Keratinocyte (primary cell): ENCODE measurements around the gene ELAVL1. TPM values are rescaled to one million over a fixed set of nuclear protein-coding genes. Genes with fewer than 3 reads are reported as not detected.
"Not testable (repeated sequence)": the region's sequence is repeated elsewhere in the genome, so short reads cannot be mapped to it uniquely, and the experiment has no call there.

ENCODE experiments used
- DNase-seq: peaks from one replicate; pipeline ENCODE4 v3.0.0-alpha.2; 2011; ENCODE audit warnings: low read depth, missing footprints, low spot score
- FAIRE-seq: peaks from 2 replicates; lab custom pipeline; 2011; peaks lifted over from hg19 to GRCh38; lab: Jason Lieb, UNC
- H2AFZ ChIP-seq: 2 replicates; pipeline ENCODE4 v1.6.0; 2012; ENCODE audit warnings: low read length, control low read depth, inconsistent platforms; ENCODE audit not compliant: control insufficient read depth
- H3K27ac ChIP-seq: 2 replicates; pipeline ENCODE4 v1.5.1; 2011; ENCODE audit warnings: low read length; ENCODE audit not compliant: control insufficient read depth, insufficient read depth
- H3K27me3 ChIP-seq: 3 replicates; pipeline ENCODE4 v1.6.0; 2011; ENCODE audit warnings: low read length; ENCODE audit not compliant: control insufficient read depth, insufficient read depth; ENCODE audit errors: extremely low read depth
- H3K36me3 ChIP-seq, 2 experiments: 2 replicates in 1 of 2; 3 replicates in 1 of 2; pipeline ENCODE4 v1.5.1; 2011; ENCODE audit warnings: low read length in 2 of 2, mild to moderate bottlenecking in 1 of 2; ENCODE audit not compliant: control insufficient read depth in 2 of 2, insufficient read depth in 2 of 2; ENCODE audit errors: extremely low read depth in 1 of 2
- H3K4me1 ChIP-seq: 3 replicates; pipeline ENCODE4 v1.5.1; 2011; ENCODE audit warnings: low read length; ENCODE audit not compliant: control insufficient read depth, insufficient read depth; ENCODE audit errors: extremely low read depth
- H3K4me2 ChIP-seq: 3 replicates; pipeline ENCODE4 v1.6.0; 2011; ENCODE audit warnings: low read depth, low read length; ENCODE audit not compliant: control insufficient read depth, insufficient read depth; ENCODE audit errors: extremely low read depth
- H3K4me3 ChIP-seq, 3 experiments: fragments of 200-600 bp in 1 of 3; sonication (generic) in 1 of 3; 2 replicates in 2 of 3; 3 replicates in 1 of 3; pipeline ENCODE4 v1.5.1; 2011 to 2016; ENCODE audit warnings: low read length in 3 of 3, mild to moderate bottlenecking in 3 of 3, control low read depth in 2 of 3, inconsistent platforms in 1 of 3, low read depth in 1 of 3, mixed read lengths in 1 of 3, mixed run types in 1 of 3, moderate library complexity in 1 of 3; ENCODE audit not compliant: control insufficient read depth in 2 of 3, insufficient read depth in 2 of 3; ENCODE audit errors: extremely low read depth in 1 of 3
- H3K79me2 ChIP-seq: 2 replicates; pipeline ENCODE4 v1.6.0; 2012; ENCODE audit warnings: low read length; ENCODE audit not compliant: control insufficient read depth, insufficient read depth
- H3K9ac ChIP-seq: 3 replicates; pipeline ENCODE4 v1.6.0; 2011; ENCODE audit warnings: low read length; ENCODE audit not compliant: control insufficient read depth, insufficient read depth; ENCODE audit errors: extremely low read depth
- H3K9me1 ChIP-seq: 3 replicates; pipeline ENCODE4 v1.6.0; 2011; ENCODE audit warnings: low read length; ENCODE audit not compliant: control insufficient read depth, insufficient read depth; ENCODE audit errors: extremely low read depth
- H3K9me3 ChIP-seq: 2 replicates; pipeline ENCODE4 v1.5.1; 2012; ENCODE audit warnings: low read depth, low read length; ENCODE audit not compliant: control insufficient read depth
- H4K20me1 ChIP-seq: 3 replicates; pipeline ENCODE4 v1.6.0; 2011; ENCODE audit warnings: low read length; ENCODE audit not compliant: control insufficient read depth, insufficient read depth; ENCODE audit errors: extremely low read depth
- EZH2 ChIP-seq: IDR thresholded peaks from one replicate; pipeline ENCODE4 v1.6.1; 2012; ENCODE audit warnings: inconsistent platforms, mild to moderate bottlenecking, low read length, moderate library complexity
- dilution Hi-C: fragments of 300-500 bp; cut with MboI; formaldehyde crosslinking; loops from one replicate; pipeline ENCODE4 v1.7.0; 2020; ENCODE audit warnings: low sequenced_read_pairs; ENCODE audit not compliant: extremely low pct_ligation_motif_present
- polyA plus RNA-seq, 5 experiments: library from polyadenylated mRNA; depleted of rRNA in 3 of 5; stranded (reverse) in 3 of 5; stranded (forward) in 1 of 5; unstranded in 1 of 5; fragments of >200 nt; gene quantifications; 1 replicate in 1 of 5; 2 replicates in 3 of 5; 3 replicates in 1 of 5; pipeline versions ENCODE4 v1.2.1 to v1.2.3, GENCODE V29; 2011 to 2012; ENCODE audit warnings: missing spikeins in 2 of 5, low read depth in 1 of 5, low replicate concordance in 1 of 5
- TF ChIP-seq, protein P1 (sequence below), 3 experiments: IDR thresholded peaks in 1 of 3; conservative IDR thresholded peaks in 1 of 3; optimal IDR thresholded peaks in 1 of 3; 2 replicates in 2 of 3; 3 replicates in 1 of 3; pipeline versions ENCODE3 to v1.5.1; 2011; ENCODE audit warnings: low read length in 3 of 3, mild to moderate bottlenecking in 3 of 3, moderate library complexity in 2 of 3, control low read depth in 1 of 3, inconsistent platforms in 1 of 3; ENCODE audit not compliant: insufficient read depth in 2 of 3; ENCODE audit errors: extremely low read depth in 1 of 3

ELAVL1 gene
- polyA plus RNA-seq, 1 donor (not counting 4 experiments of a cell fraction or from before 2014, with no cell fraction given) = 46.9 TPM

DNA sequence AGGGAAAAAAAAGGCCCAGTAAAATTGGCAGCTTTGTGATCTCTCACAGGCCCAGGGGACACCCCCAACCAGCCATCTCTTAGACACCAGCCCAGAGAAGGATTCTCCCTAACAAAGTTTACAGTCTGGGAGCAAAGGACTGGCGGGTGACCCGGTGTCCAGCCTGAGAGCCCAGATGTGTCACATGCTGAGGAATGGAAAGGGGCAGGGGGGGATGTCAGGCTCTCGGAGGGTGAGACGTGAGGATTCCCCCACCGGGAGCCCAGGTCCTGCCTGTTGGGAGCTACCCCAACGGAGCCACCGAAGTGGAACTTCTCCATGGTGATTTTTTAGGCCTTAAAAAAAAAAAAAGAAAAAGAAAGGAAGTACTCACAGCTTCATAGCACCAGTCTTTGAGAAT is 74.7 kb downstream of the ELAVL1 start:
- TF ChIP-seq, protein P1, sequence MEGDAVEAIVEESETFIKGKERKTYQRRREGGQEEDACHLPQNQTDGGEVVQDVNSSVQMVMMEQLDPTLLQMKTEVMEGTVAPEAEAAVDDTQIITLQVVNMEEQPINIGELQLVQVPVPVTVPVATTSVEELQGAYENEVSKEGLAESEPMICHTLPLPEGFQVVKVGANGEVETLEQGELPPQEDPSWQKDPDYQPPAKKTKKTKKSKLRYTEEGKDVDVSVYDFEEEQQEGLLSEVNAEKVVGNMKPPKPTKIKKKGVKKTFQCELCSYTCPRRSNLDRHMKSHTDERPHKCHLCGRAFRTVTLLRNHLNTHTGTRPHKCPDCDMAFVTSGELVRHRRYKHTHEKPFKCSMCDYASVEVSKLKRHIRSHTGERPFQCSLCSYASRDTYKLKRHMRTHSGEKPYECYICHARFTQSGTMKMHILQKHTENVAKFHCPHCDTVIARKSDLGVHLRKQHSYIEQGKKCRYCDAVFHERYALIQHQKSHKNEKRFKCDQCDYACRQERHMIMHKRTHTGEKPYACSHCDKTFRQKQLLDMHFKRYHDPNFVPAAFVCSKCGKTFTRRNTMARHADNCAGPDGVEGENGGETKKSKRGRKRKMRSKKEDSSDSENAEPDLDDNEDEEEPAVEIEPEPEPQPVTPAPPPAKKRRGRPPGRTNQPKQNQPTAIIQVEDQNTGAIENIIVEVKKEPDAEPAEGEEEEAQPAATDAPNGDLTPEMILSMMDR (optimal IDR thresholded peaks at IDR 0.05 in 1 of 3, IDR thresholded peaks at IDR 0.05 in 1 of 3, conservative IDR thresholded peaks at IDR 0.05 in 1 of 3; ENCODE audit: extremely low read depth in 1 of 3, insufficient read depth in 2 of 3, low read length in 3 of 3) = no peak
- no peak for TF ChIP-seq EZH2
- no peak overlapping the region for H3K27ac ChIP-seq
- no peak overlapping the region for H2AFZ ChIP-seq
- H3K4me3 ChIP-seq = no peak overlapping the region
- H4K20me1 ChIP-seq = no peaks in the 10 kb centered on the region
- no peak for FAIRE-seq
- no peaks in the 10 kb centered on the region for H3K79me2 ChIP-seq
- H3K9me1 ChIP-seq = peaks cover 3% of the 10 kb centered on the region
- no peak overlapping the region for H3K9ac ChIP-seq
- H3K27me3 ChIP-seq = no peaks in the 10 kb centered on the region
- peaks cover 27% of the 10 kb centered on the region for H3K4me1 ChIP-seq
- no peaks in the 10 kb centered on the region for H3K9me3 ChIP-seq
- H3K4me2 ChIP-seq = no peak overlapping the region
- peaks cover 31 to 36% of the 10 kb centered on the region in 2 experiments for H3K36me3 ChIP-seq
- DNase-seq = no peak
- dilution Hi-C loops = no loop called here

DNA sequence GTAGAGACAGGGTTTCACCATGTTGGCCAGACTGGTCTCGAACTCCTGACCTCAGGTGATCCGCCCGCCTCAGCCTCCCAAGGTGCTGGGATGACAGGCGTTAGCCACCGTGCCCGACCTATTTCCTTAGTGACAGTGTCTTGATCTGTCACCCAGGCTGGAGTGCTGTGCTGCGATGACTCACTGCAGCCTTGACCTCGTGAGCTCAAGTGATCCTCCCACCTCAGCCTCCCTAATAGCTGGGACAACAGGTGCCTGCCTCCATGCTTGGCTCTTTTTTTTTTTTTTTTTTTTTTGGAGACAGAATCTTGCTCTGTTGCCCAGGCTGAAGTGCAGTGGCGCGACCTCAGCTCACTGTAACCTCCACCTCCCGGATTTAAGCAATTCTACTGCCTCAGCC is 75.4 kb downstream of the ELAVL1 start:
- H2AFZ ChIP-seq, H3K27ac ChIP-seq, H3K4me2 ChIP-seq, H3K4me3 ChIP-seq, H3K9ac ChIP-seq, FAIRE-seq, H3K27me3 ChIP-seq, H4K20me1 ChIP-seq, DNase-seq, dilution Hi-C loops, H3K79me2 ChIP-seq, H3K9me1 ChIP-seq, H3K9me3 ChIP-seq: not testable (repeated sequence)
- Histone ChIP-seq H3K4me1 (peaks cover 27% of the 10 kb centered on the region), H3K36me3 (peaks cover 28 to 36% of the 10 kb centered on the region in 2 experiments)
